HG03060 (cell line): ENCODE measurements around the gene ABR.

Experiments
- ATAC-seq: cut with Tn5 transposase; IDR thresholded peaks from one replicate; pipeline ENCODE4 v1.9.1; 2021; ENCODE audit warnings: low read depth, moderate number of reproducible peaks; ENCODE audit not compliant: unreplicated experiment

The ABR gene

GRCh38 chr17:1012823-1013728 lies 166.7 kb downstream of the ABR start:
- no peak for ATAC-seq

- ATAC-seq, result no peak
These were observed 167.7 kb downstream of the ABR start for GRCh38 chr17:1011760-1012735.

DNA sequence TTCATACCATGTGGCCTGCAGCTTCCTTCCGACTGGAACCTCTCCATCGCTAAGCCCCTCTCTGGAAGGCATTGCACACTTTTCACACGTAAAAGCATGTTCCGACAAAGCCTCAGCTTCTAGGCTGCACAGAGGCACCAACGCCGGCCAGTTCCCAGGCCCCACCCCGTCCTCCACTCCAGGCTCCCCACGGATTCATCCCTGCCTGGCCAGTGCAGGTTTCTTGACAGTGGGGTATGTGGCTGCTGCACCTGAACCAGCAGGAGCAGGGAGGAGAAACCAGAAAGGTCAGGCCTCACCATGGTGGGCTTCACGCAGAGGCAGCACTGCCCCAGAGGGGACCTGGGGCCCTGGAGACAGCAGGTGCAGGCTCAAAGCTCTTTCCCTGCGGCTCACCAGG lies 168.6 kb downstream of the ABR start:
- ATAC-seq, result no peak

GRCh38 chr17:1010586-1010985 lies 169.2 kb downstream of the ABR start:
- ATAC-seq, result no peak

GRCh38 chr17:1010086-1010450 lies 169.7 kb downstream of the ABR start:
- ATAC-seq, result no peak

- no peak for ATAC-seq
These were observed 170.3 kb downstream of the ABR start for GRCh38 chr17:1009229-1010085.

DNA sequence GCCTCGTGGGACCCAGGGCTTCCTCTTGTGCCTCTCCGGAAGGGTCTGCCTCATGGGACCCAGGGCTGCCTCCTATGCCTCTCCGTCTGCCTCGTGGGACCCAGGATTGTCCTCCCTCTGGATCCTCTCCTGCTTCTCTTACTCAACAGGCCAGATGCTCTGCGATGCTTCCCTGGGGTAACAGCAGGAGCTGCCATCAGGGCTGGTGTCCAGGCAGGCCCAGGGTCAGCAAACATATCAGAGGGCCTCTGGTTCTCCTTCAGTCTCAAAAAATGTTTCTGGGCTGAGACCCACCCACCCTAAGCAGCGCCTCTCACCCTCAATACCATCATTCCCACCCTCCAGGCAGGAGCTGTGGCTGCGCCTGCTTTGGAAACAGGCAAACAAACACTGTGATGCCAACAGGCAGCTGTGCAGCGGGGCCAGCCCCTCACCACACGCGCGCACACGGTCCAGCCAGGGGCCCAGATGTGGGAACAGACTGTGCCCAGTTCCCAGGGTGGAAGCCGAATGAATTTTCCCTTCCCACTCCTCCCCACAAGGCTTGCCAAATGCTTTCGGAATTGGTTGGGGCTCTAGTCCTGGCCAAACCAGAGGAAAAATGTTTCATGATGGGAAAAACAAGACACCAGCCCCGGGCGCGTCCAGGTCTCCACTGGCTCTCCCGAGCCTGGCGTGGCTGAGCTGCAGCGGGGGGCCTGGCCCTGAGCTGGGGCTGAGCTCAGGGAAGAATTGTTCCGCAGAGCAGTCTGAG lies 171.6 kb downstream of the ABR start:
- ATAC-seq, result no peak

- ATAC-seq, result no peak
These were observed 172.3 kb downstream of the ABR start for GRCh38 chr17:1007310-1008007.

- ATAC-seq, result no peak
These were observed 173.7 kb downstream of the ABR start for GRCh38 chr17:1006054-1006453.

DNA sequence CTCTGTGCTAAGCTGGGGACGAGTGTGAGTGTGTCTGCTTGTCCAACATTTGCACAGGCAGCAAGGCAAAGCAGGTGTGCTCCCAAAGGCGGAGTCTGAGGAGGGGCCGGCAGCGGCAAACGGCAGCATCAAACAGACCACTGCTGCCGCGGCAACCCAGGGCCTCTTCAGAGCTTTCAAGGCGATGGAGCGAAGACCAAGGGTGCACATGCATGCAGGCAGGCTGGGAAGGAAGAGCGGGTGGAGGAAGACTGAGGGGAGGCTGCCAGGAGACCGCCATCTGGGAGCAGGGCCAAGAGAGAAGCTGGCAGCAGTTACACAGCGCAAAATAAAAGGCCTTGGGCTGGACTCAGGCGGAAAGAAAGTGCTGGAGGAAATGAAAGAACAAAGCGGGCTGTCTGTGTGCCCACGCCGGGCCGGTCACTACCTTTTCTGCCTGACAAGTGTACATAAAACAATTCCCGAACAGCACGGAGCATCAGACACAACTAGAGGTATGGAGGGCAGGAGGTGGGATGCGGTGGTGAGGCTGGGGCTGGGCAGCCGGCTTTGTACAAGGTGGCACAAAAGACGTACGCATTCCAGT lies 174.3 kb downstream of the ABR start:
- ATAC-seq, result no peak

- no peak for ATAC-seq
These were observed 174.9 kb downstream of the ABR start for GRCh38 chr17:1004769-1005295.

DNA sequence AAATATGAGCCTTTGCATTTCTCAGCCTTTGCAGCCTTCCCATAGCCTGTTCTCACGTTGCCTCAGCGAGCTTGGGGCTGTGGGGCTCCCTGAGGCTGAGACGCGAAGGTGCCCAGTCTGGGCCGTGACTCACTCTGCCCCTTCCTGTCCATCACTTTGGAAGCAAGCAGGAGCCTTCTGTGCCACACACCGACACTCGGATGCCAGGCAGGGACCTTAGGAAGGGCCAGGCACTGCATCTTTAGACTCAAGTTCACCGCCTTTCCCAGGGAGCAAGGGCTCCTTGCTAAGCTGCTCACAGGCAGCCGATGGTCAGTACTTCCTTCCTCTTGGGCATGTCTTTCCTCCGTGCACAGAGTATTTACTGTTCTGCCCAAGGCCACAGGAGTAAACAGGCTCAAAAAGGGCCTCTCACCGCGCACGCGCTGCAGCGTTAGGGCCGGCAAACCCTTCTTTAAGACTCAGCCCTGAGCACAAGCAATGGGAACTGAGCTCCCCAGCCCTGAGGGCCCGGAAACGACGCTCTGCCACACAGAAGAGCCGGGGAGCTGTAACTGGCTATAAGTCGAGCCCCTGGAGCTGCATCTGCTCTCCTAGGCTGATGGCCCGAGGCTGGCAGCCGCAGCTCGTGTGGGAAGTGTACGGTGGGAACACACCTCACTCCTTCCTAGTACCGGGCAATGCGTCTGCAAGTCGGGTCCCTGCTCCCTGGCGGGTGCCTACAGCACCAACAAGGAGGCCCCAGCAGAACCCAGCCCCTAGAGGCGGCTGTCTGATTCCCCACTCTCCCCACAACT lies 175.6 kb downstream of the ABR start:
- ATAC-seq, result no peak

- no peak for ATAC-seq
These were observed 176.2 kb downstream of the ABR start for GRCh38 chr17:1003633-1003971.

GRCh38 chr17:1002771-1003555 lies 176.8 kb downstream of the ABR start:
- ATAC-seq, result no peak

DNA sequence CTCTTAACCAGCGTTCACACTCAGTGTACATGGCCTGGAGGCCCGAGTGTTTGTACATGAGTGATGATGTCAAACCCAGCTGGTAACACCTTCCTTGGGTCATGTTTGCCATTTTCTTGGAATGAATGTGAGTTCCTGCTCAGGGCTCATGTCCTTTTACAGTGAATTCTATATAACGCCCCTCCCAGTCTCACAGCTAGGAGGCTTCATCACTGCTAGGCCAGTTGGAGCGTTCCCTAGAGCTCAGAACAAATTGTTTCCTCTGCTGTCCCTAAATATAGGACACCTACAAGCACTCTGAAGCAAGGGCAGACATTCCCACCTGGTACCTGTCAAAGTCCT lies 177.4 kb downstream of the ABR start:
- no peak for ATAC-seq

GRCh38 chr17:1001640-1002411 lies 178.0 kb downstream of the ABR start:
- ATAC-seq, result no peak
